HG02973 (cell line): ENCODE measurements around the gene SLC22A2.

Source experiments
- ATAC-seq: cut with Tn5 transposase; IDR thresholded peaks from one replicate; pipeline ENCODE4 v1.9.1; 2021; ENCODE audit warnings: moderate library complexity; ENCODE audit not compliant: unreplicated experiment

The SLC22A2 gene

GRCh38 chr6:160274871-160275510 lies 16.4 kb upstream of the SLC22A2 start:
- ATAC-seq = no peak

DNA sequence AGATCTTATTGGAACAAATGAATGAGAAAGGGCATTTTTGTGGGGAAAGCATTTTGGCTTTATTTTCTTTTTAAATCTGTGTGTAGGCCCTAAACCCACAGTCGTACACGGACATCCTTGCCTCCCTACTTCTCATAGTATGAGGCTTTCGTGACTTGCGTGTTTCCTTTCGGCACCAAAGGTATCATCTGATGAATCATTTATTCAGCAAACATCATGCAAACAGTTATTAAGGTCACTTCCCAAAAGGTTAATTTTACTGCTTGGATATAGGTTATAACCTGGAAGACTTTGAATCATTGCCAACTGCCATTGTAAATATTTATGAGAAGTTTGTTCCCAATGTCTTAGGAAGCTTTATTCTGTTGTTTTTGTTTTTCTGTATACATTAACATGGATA lies 15.1 kb upstream of the SLC22A2 start:
- ATAC-seq = no peak

DNA sequence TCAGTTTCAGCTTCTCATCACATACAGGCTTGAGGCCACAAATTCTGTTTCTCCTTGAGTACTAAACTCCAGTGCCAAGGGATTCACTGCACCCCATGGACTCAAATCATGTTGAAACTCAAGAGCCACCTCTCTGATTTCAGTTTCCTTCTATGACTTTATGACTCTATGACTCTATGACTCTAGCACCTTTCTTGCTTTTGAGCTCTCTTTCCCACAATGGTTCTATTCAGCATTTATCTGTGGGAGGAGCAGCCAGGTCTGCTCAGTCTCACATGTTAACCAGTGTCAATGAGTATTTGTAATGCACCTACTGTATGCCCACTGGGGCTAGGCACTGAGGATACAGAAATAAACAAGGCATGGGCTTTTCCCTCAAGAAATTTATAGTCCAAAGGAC lies 14.6 kb upstream of the SLC22A2 start:
- no peak for ATAC-seq

- no peak for ATAC-seq
Observed at GRCh38 chr6:160272707-160273106, 14.1 kb upstream of the SLC22A2 start.

DNA sequence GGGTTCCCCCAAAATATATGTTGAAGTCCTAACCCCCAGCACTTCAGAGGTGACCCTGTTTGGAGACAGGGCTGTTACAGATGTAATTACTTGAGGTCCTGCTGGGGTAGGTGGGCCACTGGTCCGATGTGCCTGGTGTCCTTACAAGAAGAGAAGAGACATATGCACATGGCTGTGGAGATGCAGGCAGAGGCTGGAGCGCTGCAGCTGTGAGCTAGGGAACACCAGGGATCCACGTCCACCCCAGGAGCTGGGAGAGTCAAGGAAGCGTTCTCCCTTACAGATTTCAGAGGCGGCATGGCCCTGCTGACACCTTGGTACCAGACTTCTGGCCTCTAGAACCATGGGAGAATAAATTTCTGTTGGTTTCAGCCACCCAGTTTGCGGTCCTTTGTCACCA lies 11.7 kb upstream of the SLC22A2 start:
- ATAC-seq = no peak

DNA sequence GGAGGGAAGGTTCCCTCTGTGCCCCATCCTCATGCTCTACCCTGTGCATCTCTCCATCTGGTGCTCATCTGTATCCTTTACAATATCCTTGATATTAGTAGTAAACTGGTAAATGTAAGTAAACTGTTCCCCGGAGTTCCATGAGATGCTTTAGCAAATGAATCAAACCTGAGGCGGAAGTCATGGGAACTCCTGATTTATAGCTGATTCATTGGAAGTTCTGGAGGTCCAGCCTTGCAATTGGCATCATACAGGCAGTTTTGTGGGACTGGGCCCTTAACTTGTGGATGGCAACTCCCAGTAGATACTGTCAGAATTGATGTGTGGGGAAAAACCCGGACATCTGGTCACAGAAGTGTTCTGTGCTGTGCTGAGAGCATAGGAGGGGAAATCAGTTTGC lies 11.2 kb upstream of the SLC22A2 start:
- no peak for ATAC-seq

- ATAC-seq = no peak
Observed at GRCh38 chr6:160269023-160269521, 10.5 kb upstream of the SLC22A2 start.

GRCh38 chr6:160267102-160267501 lies 8.5 kb upstream of the SLC22A2 start:
- no peak for ATAC-seq

- peak; percentile 63 for ATAC-seq
Observed at GRCh38 chr6:160265869-160266476, 7.4 kb upstream of the SLC22A2 start.

DNA sequence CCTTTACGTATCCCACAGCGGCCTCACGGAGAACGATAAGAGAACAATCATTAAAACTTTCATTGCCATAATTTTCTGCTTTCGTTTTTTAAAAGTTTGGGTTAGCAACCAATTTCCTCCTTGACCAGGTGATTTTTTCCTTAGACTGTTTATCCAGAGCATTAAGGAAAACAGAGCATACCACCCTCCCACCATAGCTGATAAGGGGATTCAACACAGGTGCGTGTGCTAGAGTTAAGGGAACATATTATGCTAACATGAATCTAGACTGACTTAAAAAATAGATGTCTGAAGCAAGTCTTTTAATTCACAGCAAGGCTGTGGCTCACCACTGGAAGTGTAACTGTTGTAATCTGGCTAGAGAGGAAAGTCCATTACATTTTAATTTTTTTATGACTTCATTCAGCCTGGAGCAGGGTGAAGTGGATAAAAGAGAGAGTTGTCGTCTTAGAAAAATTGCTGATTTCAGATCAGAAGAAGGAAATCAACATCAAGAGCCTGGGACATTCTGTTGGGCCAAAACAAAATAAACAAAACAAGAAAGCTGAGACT lies 5.5 kb upstream of the SLC22A2 start:
- ATAC-seq = no peak

DNA sequence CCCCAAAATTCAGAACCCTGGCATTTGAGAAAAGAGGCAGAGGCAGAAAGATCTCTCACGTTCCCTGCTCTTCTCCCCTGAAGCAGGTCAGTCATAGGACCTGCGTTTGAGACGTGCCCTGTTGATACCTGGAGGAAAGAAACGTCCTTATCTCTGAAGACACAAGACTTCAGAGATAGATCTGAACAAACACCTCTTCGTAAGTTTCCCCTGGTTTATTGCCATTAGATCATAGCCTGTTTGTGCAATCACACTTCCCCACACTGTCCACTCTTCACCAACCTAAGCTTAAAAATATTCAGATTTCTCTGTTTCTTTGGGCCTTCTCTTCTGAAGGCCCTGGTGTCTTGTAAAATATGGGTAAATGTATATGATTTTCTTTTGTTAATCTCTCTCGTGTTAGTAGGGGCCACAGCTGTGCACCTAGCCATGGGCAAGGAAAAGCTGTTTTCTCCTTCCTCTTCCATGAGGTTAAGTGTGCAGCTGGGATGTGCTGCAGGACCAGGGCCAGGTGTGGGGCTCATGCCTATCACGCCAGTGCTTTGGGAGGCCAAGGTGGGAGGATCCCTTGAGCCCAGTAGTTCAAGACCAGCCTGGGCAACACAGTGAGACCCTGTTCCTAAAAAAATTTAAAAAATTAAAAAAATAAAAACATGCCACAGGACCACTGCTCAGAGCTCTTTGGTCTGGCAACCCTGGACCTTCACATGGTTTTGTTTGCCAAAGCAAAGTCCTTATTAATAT lies 4.7 kb upstream of the SLC22A2 start:
- ATAC-seq = no peak

DNA sequence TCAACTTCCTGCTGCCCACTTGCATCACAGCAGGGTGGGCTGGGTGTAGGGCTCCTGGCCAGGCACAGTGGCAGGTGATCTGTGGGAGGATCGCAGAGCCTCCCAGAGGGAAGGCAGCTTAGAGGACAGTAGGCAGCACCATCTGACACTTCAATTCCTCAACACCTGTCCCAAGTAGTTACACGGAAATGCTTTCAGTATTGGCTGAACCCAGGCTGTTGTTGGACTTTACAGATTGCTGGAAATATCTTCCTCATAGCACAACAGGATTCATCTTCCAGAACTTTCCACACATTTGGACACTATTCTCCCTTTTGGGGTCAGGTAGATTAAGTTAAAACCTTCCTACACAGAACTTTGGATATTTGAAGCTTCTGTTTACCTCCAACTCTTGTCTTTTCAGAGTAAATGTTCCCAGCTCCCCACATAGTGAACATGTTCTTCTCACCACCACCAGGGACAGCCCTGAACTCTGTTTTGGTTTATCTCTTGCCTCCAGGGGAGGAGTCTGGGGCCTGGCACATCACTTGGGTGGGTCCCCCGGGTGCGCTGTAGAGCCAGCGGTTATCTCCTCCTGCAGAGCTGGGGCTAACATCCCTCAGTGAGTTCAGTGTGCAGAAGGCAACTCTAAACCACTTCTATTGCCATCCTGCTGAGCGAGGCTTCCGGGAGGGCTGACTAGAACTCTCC lies 3.5 kb upstream of the SLC22A2 start:
- ATAC-seq = no peak

- peak; percentile 25 for ATAC-seq
Observed at GRCh38 chr6:160260803-160261450, 2.3 kb upstream of the SLC22A2 start.

GRCh38 chr6:160260367-160260766 lies 1.7 kb upstream of the SLC22A2 start:
- peak; percentile 62 for ATAC-seq

GRCh38 chr6:160259598-160259997 lies 977 bp upstream of the SLC22A2 start:
- ATAC-seq = no peak

- ATAC-seq = no peak
Observed at GRCh38 chr6:160259143-160259425, 463 bp upstream of the SLC22A2 start.

DNA sequence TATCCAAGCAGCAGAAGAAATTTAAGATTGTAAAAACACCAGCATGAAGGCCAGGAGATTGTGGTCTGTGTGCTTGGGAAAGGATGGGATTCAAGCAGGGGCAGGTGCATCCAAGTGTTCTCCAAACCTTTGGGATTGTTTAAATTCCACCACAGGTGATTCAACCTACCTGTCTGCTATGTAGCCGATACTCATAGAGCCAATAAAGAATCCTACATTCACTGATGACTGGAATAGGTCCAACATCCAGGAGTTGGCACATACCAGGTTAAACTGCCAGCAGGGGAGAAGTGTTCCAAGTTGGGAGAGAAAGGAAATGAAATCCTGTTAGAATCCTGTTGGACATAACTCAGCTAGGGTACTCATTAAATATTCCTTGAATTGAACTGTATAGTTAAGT lies 2.2 kb downstream of the SLC22A2 start:
- ATAC-seq = no peak

DNA sequence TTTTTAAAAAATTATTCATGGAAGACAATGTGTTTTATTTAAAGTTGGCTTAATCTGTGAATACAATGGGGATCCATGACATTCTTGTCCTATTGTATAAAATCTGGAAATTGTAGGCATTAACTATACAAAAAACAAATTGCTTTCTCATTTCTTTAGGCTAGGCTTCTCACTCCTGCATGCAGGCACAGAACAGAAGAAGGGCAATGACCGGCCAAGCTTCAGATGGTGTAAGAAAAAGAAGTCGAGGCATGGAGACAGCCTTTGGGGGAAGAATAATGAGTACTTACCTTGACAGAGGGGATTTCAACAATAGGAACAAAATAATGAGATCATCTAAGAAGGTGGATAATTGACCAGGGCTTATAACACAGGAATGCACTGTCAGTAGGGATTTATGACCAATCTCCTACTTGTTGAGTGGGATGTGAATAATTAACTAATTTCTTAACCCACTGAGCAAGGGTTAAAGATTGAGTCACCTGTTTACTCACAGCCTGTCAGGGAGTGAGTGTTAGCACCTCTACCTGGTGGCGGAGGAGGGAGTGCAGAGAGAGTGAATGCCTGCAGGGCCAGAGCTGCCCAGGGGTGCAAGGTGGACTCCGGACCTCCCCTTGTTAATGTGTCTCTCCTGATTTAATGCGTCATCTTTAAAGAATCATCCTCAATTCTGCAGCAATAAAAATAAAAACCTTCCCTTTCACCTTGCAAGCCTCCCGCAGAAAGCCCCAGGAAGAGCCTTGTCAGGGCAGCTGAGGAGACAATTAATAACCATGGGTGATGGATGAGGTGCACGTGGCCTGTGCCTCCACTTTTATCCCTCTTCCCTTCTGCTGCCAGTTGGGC lies 3.9 kb downstream of the SLC22A2 start:
- ATAC-seq = no peak

DNA sequence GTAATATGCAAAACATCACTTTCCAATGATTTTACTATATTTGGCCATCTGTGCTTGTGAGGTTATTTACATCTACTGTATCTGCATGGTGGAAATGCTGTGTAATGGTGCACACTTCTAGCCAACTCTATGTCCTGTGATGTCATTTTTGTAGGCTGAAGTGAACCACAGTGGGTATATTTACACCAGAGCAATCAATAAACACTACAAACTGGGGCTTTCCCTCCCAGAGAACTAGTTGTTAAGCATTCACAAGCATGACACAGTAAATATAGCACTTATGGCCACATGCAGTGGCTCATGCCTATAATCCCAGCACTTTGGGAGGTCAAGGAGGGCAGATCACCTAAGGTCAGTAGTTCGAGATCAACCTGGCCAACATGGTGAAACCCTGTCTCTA lies 4.9 kb downstream of the SLC22A2 start:
- no peak for ATAC-seq

DNA sequence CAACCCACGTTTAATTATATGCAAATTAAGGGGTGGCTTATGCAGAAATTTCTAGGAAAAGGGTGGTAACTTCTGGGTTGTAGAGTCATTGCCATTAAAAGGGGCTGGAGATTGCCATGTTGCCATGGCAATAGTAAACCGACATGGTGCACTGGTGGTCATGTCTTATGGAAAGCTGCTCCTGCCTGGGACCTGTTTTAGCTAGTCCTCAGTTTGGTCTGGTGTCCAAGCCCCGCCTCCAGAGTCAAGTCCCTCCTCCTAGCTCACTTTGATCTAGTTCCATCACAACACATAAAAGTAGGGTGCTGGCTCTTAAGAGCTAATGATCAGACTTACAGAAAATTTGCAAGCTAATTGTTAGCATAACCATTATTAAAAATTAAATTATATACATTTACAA lies 5.3 kb downstream of the SLC22A2 start:
- ATAC-seq = no peak
